Epithelial cell of proximal tubule (primary cell): ENCODE data around the gene COBL. TPM values are rescaled to one million over a fixed set of nuclear protein-coding genes. Genes with fewer than 3 reads are reported as not detected.
A peak's percentile ranks its signal among the peaks of the same experiment; 100 is the strongest.

Source experiments
- DNase-seq: peaks from one replicate; pipeline ENCODE4 v3.0.0-alpha.2; 2011; ENCODE audit warnings: low read depth
- H3K4me3 ChIP-seq: 2 replicates; pipeline ENCODE4 v1.5.1; 2011; ENCODE audit warnings: low read depth, mild to moderate bottlenecking, low read length
- CTCF ChIP-seq: conservative IDR thresholded peaks from 2 replicates; pipeline ENCODE4 v1.5.1; 2012; ENCODE audit warnings: low read depth, mild to moderate bottlenecking, low read length
- total RNA-seq: library from RNA; depleted of rRNA; stranded (reverse); fragments of >200 nt; gene quantifications from 2 replicates; pipeline ENCODE4 v1.2.3, GENCODE V29; 2015

The COBL gene
- total RNA-seq, 1 donor from 2014 or later, result 6.6 TPM

- TF ChIP-seq CTCF, result no peak
- no peak overlapping the region for H3K4me3 ChIP-seq
- DNase-seq, result no peak
Observed at GRCh38 chr7:51010534-51010933, 306.1 kb downstream of the COBL start.

DNA sequence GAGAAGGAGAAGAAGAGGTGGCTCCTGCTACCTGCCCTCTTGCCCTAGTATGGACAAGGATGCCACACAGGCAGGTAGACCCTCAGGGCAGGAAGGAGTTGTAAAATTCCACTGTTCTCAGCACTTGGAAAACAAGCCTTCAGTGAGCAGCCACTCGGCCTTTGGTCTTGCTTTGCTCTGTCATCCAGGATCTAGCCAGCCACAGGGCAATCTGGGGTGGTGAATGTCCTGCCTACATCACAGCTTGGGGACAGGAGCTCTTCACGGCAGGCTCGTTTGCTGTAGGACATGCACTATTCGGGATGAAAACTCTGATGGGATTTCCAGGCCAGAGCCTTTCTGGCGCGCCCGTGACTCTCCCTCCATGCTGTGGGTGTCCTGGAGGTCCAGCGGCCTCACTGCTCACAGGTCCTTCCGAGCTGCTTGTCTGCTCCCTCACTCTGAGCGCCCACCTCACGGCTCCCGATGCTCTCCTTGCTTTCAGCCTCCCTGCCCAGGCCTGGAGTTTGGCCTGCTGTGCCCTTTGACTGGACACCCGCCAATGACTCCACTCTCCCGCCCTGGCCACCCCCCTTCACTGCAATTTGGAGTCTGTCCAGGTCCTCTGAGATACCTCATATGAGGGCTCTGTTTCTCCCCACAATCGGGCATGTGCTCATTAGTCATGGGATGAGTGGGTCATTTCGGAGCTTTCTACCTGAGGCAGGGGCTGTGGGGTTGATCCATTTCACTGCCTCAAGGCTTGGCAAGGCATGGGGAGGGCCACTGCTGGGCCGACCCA, 306.7 kb downstream of the COBL start:
- peak; percentile 82 for DNase-seq
- H3K4me3 ChIP-seq, result no peak overlapping the region
- TF ChIP-seq CTCF, result no peak

GRCh38 chr7:51007551-51008505, 308.8 kb downstream of the COBL start:
- no peak for TF ChIP-seq CTCF

GRCh38 chr7:51006483-51007235, 309.9 kb downstream of the COBL start:
- H3K4me3 ChIP-seq, result no peak overlapping the region
- DNase-seq, result no peak
- peak; percentile 27 for TF ChIP-seq CTCF

More at GRCh38 chr7:51007551-51008505, 308.8 kb downstream of the COBL start:
- no peak overlapping the region for H3K4me3 ChIP-seq
- DNase-seq, result no peak

DNA sequence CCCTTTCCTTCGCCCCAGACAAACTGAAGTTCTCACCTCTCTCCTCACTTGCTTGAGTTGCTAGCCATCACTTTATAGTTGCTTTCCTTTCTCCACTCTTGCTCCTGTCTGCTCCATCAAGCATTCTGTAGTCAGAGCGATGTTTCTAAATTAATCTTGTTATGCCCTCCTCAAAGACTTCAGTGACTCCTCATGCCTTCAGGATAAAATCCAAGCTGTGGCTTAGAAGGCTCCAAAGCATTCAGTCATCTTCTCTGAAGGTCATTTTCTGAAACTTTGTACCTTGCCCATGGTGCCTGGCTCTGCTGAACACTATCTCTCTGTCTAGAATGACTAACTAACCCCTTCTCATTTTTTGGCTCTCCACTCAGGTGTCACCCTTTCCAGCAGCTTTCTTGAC, 311.5 kb downstream of the COBL start:
- no peak for DNase-seq
- no peak for TF ChIP-seq CTCF
- no peak overlapping the region for H3K4me3 ChIP-seq

GRCh38 chr7:51000956-51001355, 315.7 kb downstream of the COBL start:
- TF ChIP-seq CTCF, result peak; percentile 38
- H3K4me3 ChIP-seq, result no peak overlapping the region
- no peak for DNase-seq
